HG03342 (cell line): ENCODE data around the gene SIGLEC9.

Experiments
- ATAC-seq: cut with Tn5 transposase; IDR thresholded peaks from one replicate; pipeline ENCODE4 v1.9.1; 2021; ENCODE audit warnings: mild to moderate bottlenecking, moderate library complexity; ENCODE audit not compliant: unreplicated experiment

SIGLEC9 gene

DNA sequence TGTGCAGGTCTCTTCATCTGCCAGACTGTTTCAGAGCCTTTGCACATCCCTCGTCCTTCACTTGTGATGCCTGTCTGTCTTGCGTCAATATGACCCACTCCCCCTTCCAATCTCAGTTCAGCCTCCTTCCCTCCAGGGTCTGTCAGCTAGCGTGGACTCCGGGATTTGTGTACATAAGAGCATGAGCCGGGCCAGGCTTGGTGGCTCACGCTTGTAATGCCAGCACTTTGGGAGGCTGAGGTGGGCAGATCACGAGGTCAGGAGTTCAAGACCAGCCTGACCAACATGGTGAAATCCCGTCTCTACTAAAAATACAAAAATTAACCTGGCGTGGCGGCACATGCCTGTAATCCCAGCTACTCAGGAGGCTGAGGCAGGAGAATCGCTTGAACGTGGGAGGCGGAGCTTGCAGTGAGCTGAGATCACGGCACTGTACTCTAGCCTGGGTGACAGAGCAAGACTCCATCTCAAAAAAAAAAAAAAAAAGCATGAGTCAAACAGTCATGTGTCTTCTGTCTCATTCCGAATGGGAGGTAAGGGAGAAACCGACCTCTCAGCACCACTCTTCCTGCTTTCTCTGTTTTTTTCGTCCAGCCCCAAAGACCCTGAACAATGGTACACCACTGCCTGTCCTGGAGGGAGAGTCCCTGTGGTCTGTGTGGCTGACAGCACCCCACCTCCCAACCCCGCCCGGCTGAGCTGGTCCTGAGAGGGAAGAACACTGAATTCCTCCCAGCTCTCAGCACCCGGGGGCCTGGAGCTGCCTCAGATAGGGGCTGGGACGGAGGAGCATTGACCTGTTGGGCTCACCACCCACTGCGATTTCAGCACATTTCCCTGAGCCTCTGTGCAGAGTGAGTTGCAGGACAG, 2.4 kb upstream of the SIGLEC9 start:
- no peak for ATAC-seq

DNA sequence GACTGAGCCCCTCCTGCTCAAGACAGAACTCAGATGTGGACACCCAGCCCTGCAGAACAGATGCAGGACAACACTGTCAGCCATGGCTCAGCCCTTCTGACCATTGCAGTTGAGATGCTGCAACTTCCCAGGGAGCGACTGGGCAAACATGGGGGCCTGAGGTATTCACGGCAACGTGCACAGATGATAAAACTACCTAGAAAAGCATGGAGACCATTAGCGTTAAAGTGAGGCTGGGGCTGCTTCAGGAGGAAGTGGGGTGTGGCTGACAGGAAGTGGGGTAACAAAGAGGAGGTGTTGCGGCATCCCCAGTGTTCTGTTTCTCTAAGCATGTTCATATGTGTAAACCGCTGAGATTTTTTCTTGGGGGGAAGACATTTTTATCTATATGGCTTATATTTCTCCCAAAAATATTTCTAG, 1.3 kb upstream of the SIGLEC9 start:
- ATAC-seq, result no peak

DNA sequence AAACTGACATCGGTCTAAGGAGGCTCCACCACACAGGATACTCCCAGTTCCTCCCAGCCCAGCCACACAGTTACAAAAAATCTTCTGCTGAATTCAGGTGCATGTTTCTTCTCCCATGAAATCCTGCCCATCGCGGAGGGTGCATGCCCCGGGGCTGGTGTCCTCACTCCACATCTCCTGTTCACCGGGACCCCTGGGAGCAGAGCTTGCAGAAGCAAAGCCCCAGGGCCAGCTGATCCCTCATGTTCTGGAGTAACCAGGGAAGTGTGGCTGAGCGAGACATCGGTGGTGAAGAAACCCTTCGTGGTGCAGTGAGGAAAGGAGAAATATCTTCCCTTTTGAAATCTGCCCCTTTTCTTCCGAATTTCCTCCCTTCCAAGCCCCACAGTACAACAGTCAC, 904 bp upstream of the SIGLEC9 start:
- ATAC-seq, result no peak

DNA sequence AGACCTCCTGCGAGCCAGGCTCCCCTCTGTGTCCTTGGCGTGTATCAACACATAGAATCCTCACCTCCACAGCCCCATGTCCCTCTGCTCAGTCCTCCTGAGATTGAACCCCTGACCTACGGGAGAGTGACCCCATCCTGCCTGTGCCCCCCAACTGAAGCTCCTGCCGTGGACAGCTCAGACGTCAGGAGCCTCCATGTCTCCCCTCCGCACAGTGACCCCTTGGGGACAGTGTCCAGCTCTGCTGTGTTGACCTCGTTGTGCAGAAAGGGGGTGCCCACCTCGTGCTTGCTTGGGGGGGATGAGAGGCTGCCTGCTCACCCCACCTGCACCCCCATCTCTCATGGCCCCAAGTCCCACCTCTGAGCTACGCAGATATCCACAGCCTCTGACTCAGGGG, 490 bp upstream of the SIGLEC9 start:
- ATAC-seq, result no peak

DNA sequence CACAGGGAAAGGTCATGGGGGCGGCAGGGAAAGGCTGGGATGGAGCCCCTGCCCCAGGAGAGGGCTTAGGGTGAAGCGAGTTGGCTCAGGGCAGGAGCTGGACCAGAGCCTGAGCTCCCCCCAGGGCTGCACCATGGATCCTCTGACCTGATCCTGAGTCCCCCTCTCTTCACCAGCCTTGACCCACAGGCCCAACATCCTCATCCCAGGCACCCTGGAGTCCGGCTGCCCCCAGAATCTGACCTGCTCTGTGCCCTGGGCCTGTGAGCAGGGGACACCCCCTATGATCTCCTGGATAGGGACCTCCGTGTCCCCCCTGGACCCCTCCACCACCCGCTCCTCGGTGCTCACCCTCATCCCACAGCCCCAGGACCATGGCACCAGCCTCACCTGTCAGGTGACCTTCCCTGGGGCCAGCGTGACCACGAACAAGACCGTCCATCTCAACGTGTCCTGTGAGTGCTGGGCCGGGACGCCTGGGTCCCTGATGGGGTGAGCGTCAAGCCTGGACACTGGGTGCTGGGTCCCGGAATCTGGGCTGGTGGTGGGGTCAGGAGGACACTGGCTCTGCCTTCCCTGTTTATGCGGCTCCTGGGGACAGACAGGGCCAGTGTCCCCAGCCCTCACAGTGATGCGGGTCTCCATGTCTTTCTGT, 842 bp downstream of the SIGLEC9 start:
- no peak for ATAC-seq

DNA sequence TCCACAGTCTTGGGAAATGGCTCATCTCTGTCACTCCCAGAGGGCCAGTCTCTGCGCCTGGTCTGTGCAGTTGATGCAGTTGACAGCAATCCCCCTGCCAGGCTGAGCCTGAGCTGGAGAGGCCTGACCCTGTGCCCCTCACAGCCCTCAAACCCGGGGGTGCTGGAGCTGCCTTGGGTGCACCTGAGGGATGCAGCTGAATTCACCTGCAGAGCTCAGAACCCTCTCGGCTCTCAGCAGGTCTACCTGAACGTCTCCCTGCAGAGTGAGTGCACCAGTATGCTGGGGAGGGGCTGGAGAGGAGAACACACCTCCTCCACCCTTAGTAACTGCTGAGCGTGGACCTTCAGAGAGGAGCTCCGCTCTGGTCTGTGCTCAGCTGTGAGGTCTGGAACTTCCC, 2.3 kb downstream of the SIGLEC9 start:
- no peak for ATAC-seq

DNA sequence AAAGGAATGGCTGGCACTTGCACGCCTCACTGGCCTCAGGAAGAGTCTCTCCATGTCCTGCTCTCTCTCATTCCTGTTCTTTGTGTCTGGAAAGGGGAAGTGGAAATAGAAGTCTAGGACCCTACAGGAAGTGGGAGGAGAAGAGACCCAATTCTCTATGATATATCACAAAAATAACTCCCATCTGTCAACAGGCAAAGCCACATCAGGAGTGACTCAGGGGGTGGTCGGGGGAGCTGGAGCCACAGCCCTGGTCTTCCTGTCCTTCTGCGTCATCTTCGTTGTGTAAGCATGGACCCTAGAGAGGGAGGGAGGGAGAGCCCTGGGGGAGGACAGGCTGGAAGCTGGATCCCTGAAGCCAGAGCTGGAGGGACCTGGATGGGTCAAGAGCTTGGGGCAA, 3.0 kb downstream of the SIGLEC9 start:
- ATAC-seq, result no peak

DNA sequence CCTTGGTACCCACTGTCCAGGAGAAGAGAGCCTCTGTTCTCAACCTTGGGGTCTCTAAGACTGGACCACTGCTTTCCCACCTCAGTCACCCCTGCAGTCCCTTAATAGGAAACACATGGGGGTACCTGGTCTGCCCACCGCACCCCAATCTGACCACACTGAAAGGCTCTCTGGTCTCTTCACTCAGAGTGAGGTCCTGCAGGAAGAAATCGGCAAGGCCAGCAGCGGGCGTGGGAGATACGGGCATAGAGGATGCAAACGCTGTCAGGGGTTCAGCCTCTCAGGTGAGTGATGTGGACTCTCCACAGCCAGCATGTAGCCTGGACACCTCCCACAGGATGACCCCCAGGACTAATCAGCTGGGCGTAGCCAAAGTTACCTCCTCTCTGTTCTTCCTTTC, 3.5 kb downstream of the SIGLEC9 start:
- ATAC-seq, result no peak

DNA sequence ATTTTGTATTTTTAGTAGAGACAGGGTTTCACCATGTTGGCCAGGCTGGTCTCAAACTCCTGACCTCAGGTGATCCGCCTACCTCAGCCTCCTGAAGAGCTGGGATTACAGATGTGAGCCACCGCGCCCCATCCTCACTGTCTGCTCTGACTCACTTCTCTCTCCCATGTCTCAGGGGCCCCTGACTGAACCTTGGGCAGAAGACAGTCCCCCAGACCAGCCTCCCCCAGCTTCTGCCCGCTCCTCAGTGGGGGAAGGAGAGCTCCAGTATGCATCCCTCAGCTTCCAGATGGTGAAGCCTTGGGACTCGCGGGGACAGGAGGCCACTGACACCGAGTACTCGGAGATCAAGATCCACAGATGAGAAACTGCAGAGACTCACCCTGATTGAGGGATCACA, 5.0 kb downstream of the SIGLEC9 start:
- no peak for ATAC-seq

DNA sequence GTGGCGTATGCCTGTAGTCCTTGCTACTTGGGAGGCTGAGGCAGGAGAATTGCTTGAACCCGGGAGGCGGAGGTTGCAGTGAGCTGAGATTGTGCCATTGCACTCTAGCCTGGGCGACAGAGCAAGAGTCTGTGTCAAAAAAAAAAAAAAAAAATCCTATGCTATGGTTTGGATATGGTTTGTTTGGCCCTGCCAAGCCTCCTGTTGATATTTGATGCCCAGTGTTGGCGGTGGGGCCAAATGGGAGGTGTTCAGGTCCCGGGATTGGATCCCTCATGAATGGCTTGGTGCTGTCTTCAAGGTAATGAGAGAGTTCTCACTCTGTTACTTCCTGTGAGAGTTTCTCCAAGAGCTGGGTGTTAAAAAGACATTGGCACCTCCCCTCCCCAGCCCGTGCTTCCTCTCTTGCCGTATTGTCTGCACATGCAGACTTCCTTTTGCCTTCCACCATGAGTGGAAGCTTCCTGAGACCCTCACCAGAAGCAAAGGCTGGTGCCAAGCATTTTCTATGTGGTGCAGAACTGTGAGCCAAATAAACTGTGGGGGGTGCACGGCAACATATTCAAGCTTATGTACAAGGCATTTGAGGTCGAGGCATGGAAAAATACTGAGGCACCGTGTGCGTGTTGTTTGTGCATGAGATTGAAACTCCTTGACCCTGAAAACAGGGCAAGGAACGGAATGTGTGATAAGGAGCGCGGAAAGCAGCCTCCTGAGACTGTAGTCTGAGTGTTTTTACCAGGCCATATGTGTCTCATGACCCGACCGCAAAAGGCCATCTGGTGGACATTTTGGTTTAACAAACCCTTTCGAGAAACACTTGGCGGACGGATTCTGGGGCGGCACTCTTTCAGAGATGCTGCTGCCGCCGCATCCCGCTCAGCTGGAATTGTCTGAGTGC, 7.3 kb downstream of the SIGLEC9 start:
- no peak for ATAC-seq

DNA sequence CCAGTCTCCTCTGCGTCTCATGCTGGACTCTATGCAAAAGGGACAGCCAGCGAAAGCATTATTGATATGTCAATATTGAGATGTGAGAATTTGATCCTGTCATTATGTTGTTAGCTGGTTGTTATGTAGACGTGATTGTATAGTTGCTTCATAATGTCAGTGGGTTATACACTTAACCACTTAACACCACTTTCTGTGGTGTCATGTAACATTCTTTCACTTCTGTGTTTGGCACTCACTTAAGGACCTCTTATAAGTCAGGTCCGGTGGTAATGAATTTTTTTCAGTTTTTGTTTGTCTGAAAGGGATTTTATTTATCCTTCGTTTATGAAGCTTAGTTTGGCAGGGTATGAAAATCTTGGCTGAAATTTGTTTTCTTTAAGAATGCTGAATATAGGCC, 10.3 kb downstream of the SIGLEC9 start:
- ATAC-seq, result no peak

DNA sequence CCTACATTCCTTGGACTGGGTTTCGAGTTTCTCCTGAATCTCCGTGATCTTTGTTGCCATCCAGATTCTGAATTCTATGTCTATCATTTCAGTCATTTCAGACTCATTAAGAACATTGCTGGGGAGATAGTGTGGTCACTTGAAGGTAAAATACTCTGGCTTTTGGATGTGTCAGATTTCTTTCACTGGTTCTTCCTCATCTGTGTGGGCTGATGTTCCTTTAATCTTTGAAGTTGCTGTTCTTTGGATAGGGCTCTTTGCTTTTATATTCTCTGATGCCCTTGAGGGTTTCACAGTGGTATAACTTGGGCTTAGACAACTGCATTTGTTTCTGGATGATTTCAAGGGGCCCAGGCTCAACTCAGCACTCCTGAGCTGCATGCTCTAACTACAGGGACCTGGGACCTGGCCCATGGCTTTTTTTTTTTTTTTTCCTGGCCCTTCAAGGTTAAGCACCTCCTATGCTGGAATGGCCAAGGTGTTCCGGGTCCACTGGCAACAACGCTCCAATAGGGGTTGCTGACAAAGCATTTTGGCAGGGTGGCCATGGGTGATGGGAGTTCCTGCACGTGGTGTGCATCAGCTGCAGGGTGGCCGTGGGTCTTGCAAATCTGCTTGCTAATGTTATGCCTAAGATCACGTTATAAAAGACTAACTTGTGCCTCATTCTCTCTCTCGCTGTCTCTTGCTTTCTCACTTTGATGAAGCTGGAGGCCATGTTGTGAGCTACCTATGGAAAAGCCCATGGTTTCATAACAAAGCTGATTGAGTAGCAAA, 11.5 kb downstream of the SIGLEC9 start:
- no peak for ATAC-seq

DNA sequence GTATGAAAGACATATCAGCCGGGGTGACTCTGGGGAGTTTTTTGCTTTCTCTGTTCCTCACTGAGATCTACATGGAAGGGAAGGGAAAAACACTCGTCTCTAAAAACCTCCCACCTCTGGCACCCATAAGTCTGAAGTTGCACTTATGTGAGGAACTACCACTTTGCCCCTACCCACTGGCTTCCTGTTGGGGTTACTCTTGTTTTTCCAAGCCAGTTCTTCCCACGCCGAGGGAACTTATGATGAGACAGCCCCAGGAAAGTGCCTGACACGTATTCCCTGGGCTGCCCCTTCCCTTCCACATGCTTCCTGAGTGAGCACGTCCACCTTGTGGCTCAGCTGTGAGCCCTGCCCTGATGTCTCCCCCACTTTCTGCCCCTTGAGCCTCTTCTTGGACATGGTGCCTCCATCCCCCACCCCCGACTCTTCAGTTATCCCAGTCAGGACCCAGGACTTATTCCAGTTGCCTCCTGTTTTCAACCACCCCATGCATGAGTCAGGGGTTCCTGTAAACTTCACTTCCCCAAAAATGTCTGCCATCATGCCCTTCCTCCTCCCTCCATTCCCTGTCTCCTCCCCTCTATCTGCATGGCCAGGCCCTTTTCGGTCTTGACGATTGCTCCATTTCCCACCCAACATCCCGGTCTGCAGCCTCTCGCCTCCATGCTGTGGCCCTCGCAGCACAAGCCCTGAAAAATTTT, 12.3 kb downstream of the SIGLEC9 start:
- no peak for ATAC-seq

DNA sequence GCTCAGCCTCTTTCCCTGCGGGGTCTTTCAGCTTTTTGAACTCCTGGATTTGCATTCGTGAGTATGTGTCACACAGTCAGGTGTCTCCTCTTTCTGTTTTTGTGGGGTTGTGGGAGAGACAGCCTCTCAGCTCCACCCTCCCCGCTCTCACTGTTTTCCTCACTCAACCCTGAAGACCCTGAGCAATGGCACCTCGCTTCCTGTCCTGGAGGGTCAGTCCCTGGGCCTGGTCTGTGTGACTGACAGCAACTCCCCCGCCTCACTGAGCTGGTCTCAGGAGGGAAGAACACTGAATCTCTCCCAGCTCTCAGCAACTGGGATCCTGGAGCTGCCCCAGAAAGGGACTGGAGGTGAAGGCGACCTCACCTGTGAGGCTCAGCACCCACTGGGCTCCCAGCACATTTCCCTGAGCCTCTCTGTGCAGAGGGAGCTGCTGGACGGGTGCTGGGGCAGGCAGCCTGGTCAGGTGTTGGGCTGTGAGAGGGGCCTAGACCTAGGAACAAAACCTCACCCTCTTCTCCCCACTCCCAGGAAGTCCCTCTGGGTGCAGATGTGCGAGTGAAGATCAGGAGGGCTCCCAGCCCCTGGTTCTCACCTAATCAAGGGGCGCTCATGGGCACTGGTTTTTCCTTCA, 13.2 kb downstream of the SIGLEC9 start:
- no peak for ATAC-seq

DNA sequence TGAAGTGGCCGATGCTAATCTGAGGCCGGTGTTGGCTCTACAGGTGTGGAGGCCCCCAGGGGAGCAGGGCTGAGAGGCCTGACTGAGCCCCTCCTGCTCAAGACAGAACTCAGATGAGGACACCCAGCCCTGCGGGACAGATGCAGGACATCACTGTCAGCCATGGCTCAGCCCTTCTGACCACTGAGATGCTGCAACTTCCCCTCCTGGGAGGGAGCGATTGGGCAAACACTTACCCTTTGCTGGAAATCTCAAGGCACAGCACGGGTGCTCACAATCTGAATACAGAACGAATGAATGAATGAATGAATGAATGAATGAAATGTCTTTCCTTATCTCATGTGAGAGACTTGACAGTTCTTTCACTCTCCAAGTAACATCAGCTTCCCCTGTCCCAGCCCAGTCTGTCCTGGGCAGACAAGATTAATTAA, 13.9 kb downstream of the SIGLEC9 start:
- ATAC-seq, result no peak

DNA sequence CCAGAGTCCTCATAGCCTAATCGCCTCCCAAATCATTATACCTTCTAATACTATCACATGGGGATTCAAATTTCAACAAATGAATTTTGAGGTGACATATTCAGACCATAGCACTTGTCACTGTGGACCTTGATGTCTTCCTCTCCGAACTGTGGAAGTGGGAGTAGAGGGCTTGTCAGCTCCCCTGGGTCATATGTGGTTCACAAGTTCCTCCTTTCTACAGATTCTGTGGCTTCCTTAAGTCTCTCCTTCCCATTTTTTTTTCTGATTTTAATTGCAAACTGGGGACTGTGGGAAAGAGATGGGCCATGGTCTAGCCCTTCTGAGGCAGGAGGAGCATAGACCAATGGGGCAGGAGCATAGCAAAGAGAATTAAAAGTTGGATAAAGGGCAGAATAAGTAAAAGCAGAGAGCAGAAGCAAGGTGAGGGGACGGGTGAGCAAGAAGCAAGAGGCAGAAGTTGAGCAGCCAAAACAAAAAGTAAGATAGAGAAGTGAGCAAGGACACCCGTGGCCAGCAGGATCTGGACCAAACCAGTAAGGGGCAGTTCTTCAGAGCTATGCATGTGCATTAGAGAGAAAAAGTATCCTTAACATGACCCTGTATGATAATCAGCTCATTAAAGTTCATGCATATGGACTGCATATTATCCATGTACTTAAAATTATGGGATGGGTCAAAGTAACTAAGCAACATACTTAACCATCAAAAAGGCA, 14.8 kb downstream of the SIGLEC9 start:
- no peak for ATAC-seq

DNA sequence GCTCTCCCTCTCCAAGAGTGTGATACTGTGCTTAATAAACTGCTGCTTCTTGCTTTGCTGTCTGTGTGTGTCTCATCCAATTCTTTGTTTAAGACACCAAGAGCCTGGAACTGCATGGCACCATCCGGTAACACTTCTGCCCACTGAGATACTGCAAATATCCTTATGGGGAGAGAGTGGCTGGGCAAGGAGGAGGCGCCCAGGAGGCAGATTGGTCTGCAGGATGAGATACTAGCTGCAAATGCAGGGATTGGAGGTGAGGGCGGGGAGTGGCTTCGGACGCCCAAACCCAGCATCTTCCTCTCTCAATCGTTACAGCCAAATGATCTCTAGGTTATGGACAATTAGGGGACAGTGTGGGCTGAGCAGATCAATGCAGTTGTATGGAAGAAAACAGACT, 15.7 kb downstream of the SIGLEC9 start:
- ATAC-seq, result no peak

DNA sequence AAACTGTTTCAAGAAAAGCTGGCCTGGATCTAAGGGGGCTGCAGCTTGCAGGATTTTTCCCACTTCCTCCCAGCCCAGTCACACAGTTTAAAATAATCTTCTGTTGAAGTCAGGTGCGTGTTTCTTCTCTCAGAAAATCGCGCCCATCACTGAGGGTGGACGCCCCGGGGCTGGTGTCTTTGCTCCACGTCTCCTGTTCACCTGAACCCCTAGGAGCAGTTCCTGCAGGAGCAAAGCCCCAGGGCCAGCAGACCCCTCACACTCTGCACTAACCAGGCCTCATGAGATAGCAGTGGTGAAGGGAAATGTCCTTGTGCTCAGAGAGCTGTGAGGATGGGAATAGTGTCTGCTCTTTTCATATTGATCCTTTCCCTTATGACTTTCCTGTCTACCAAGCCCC, 16.5 kb downstream of the SIGLEC9 start:
- no peak for ATAC-seq

DNA sequence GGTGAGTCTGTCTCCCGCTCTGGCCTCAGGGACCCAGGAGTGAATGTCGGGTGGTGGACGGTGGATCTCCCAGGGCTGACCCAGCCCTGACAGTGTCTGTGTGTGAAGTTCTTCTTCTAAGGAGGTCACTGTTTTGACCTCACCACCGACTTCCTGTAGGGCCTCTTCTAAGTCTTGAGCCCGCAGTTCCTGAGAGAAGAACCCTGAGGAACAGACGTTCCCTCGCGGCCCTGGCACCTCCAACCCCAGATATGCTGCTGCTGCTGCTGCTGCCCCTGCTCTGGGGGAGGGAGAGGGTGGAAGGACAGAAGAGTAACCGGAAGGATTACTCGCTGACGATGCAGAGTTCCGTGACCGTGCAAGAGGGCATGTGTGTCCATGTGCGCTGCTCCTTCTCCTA, 17.4 kb downstream of the SIGLEC9 start, which contains the start of gene SIGLEC7:
TSS of gene SIGLEC7 (plus strand) at position 183 of the 400 bp plus-strand sequence. CDS start at position 252, 69 bp downstream.
- ATAC-seq, result no peak
